ENCODE results near the gene JAK1.
"Not testable (repeated sequence)": the region's sequence is repeated elsewhere in the genome, so short reads cannot be mapped to it uniquely, and the experiment has no call there.

The JAK1 gene

DNA sequence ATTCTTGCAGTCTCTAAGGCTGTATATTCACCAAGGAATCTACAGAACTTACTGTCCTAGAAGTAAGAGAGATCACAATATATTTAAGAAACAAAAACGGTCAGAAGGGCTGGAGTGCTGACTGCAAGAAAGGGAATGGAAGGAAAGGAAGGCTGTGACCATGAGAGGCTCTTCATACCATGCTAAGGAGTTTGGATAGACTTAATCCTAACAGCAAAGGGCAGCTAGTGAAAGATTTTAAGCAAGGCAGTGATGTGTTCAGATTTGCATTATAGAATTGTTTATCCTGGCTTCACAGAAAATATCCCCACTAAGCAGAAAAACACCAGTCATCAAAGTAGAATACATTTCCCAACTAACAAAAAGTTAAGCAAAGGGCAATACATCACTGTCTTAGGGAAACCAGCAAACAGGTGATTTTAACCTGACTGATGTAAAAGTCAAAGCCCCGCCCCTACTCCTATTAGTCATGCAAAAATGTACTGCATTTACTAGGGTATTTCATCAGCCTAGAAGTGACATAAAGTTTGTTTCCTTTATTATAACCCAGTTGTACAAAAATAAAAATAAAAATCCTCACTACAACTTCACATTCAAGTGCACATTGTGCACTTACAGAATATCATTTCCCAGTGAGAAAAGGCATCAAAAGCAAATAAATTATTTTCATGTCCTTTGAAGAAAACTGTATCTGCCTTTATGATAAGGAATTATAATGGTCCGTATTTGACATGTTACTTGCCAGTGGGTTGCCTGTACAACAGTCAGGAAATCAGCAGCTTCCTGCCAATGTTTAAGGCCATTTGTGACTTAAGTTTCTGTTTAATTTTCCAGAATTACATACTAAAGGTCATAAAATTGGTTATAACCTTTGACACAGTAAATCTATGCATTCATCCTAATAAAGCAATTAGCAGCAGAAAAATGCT is 17.2 kb downstream of the JAK1 start:
- no peak for DNase-seq (ENCODE audit: low read depth)

DNA sequence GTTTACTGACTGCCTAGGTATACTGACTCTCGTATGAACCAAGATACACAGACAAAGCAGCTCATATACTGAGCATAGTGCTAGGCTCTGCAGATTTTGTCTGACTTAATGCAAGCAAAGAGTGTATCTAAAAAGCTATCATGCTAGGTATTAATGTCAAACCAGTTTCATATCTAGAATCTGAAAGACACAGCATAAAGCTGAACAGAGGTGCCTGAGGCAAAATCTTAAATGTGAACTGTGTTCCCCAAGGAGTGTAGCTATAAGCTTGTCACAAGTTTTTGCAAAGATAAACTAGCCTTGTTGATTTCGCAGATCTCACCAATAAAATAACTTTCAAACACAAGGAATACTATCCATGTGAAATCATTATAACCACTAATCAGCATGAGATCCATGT is 18.1 kb downstream of the JAK1 start:
- DNase-seq (ENCODE audit: low read depth): no peak

DNA sequence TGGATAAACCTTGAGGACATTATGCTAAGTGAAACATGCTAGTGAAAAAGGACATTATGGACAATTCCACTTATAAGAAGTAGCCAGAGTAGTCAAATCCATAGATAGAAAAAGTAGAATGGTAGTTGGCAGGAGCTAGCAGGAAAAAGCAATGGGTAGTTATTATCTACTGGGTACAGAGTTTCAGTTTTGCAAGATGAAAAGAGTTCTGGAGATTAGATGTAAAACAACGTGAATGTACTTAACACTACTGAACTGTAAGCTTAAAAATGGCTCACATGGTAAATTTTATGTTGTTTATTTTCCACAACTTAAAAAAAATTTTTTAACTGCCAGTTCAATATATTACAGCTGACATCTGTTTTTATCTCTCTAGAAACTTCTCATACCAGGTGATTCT is 19.4 kb downstream of the JAK1 start:
- no peak for DNase-seq (ENCODE audit: low read depth)

DNA sequence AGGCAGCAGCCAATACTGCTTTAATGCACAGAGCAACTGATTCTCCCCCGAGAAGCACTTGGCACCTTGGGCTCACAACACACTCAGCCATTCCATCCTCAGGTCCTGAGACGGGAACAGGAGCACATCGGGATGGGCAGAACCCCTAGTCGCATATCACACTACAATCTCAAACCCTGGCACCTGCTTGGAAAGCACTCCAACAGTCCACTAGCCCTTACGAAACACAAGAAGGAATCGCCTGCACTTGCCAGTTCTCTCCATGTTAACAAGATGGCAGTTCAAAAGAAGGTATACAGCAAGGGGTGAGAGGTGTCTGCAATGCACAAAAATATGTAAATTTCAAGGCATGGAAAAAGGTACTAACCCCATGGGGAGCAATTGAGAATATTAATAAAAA is 21.4 kb downstream of the JAK1 start:
- DNase-seq (ENCODE audit: low read depth): no peak

DNA sequence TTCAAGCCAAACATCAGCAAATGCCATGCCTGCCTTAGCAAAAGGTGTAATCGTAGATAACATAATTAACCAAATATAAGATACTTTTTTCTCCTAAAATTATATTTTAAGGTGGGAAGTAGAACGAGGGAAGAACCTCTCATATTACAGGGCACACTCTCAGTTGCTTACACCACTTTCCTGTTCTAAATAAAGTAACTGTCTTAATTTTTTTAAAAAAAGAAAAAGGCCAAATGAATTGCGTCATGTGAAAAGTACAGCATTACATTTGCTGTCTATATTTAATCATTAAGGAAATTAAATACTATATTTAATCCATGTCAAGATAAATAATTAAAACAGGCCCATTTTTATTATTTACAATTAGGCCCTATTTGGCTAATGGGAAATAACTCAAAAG is 23.7 kb downstream of the JAK1 start:
- DNase-seq (ENCODE audit: low read depth): no peak

DNA sequence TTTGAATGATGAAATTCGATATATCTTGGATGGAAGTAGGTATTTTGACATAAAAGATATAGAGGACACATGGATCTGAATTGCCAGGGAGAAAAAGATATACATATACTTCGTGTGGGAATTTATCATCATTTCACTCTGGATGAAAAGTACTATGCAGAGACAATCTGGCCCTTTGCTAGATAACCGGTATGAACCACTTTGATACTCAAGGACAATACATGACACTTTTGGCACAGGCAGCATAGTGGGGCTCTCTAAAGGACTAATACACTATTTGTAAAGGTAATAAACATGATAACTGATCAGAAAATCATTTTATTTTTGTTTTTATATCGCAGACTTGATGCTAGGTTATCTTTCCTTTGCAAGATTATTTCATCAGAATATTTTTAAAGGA is 24.2 kb downstream of the JAK1 start:
- DNase-seq (ENCODE audit: low read depth): no peak

DNA sequence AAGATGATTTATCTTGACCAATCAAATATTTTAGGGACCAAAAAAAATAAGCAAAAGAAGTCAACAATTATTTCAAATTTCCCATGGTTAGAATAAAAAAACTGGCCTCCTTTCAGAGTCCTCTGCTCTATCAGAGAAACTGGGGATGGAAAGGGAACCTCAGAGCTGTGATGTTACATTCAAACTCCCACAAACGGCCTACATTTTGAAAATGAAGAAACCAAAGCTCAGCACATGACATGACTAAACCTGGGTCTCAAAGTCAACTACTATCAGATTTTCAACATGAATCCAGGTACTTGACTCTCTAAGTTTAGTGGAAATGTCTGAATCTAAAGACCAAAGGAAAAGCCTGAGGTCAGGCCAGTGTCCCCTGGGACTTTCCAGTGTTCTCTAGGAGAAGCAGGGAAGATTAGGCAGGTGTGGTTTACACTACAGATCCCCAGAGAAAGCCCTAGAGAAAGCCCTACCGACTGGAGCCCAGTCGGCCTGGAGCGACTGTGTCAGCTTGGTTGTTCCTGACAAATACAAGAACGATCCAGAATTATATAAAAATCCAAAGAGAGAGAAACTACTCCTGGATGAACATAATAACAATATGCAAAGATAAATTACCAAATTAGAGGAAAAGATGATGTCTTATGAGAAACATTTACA is 24.8 kb downstream of the JAK1 start:
- no peak for DNase-seq (ENCODE audit: low read depth)

DNA sequence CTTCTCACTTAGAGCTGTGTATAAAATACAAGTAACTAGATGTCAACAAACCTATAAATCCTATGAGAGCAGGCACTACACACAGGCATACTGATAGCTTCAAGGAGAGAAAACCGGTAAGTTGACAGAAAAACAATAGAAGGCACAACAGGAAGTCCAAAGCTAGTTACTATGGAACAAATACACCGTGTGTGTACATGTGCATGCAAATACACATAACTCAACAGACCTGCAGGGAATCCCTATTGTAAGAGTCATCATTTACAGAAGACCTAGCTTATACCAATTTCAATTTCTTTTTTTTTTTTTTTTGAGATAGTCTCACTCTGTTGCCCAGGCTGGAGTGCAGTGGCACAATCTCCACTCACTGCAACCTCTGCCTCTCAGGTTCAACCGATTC is 26.3 kb downstream of the JAK1 start:
- DNase-seq (ENCODE audit: low read depth): no peak

DNA sequence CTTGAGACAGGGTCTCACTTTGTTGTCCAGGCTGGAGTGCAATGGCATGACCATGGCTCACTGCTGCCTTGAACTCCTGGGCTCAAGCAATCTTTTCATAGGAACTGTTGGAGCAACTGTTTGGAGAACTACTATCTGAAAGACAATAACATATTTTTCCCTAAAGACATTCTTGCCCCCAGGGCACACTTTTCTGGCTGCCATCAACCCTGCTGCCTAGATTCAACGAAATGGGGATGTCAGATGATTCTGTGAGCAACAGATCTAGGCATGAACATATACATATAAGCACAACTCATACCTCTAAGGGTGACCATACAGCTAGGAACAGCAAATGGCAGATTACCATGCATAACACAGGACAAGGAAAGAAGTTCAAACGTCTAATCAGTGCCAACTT is 27.4 kb downstream of the JAK1 start:
- DNase-seq (ENCODE audit: low read depth): no peak

DNA sequence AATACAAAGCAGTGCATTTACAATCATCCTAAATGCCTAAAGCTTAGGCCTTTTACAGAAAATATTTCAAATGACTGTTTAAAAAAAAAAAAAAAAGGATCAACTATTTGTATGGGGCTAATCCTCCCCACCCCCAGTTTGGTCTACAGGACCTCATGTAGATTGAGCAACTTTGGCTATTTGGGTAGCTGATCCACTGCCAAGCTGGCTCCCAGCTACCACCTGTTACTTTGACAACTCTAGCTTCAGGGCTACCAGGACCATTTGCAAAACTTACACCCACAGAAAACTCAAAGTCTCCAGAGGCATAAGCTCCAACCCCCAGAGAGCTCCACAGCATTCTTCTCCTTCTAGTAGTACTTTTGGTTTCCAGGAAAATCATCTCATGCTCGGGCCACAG is 29.4 kb downstream of the JAK1 start:
- no peak for DNase-seq (ENCODE audit: low read depth)

DNA sequence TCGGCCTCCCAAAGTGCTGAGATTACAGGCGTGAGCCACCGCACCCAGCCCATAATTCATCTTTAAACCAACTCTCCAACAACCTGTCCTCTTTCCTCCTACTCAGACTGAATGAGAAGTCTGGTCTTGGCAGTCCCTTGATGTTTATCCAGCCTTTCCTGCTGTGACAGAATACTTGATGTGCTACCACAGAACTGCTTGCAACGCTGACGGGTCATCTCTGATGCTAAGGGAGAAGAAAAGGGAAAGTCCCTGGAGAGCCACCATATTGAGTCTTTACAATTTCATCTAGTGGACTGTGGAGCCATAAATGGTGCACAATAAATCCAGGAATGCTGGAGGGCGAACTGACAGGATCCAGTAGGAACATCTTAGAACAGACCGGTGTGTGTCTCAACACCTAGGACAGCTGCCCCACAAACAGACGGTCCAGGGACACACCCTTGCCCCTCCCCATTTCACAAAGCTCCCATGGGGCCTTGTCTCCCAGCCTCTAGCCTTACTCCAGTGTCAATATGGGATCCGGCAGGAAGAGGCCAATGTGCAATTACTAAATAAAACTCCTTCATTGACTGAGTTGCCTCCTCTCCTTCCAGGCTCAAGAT is 30.7 kb downstream of the JAK1 start:
- no peak for DNase-seq (ENCODE audit: low read depth)

DNA sequence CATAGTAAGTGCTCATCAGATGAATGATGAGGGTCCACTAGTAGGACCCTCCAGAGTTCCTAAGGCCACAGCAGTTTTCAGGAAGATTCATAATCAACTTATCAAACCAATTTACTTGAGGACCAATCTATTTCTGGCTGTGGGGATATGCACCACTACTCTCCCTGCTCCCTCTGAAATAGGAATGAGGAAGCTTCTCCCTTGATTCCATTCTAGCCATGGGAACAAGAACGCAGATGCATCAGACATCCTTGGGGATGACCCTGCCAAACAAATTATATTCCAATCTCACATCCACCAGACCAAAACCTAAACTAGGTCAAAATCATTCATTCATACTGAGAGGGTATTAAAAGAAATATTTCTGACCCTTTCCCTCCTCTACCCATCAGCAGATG is 31.5 kb downstream of the JAK1 start:
- DNase-seq (ENCODE audit: low read depth): no peak

DNA sequence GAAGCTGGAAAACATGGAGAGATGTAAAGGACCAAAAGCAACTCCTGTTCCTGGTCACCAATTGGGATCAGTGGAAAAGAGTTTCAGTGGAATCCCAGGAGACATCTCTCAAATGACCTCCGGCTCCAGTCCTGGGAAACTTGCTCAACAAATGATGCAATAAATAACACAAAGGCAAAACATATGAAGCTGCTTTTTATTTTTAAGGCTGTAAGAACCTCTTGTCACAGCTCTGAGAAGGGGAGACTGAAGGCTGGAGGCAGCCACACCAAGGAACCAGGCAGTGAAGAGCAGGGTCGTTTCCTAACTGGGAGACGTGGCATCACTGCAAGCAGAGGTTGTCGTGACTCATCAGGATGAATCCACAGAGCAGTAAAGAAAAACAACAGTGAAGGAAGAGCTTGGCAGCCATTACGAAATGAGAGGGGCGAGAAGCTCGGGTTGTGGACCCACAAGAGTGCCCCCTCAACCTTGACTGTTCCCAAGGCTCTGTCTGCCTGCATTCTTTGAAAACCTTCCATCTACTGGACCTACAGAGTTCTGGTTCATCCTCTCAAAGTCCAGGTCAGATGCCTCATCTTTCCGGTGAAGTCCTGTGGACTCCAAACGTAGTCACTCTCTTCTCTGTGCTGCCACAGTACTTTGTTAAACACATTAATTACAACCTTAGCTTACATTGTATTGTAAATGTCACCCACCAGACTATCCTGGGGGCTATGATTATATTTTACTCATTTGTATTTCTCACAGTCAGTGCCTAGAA is 32.1 kb downstream of the JAK1 start:
- no peak for DNase-seq (ENCODE audit: low read depth)

DNA sequence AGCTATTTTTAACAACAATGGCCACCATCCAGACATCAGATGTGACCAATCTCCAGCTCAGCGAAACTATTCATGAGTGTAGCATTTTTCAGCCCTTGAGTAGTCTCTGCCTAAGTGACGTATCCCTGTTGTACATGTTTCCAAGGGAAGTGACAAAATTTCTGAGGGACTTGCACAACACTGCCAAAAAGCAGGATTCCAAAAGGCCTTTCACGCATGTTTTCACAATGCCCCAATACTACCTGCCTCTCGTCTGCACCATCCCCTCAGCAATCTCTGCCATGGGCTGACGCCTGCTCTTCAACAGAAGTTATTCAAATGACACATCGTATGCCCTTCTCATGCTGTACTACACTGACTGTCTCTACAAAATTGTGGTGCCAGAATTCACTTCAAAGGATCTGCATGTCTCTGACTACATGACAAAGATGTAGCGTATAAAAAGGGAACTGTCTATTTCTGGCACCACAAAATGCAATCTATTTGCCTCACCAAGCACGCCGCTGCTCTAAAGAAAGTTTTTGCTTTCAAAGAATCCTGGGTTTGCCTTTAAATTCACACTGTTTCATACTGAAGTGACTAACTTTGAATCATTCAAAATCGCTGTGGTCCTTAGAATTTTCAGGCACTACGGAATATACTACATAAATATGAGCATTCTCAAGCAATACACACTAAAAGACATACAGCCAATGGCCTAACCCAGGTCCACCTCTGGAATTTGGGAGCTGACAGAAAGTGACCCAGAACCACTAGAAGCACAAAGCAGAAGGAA is 32.9 kb downstream of the JAK1 start:
- no peak for DNase-seq (ENCODE audit: low read depth)

DNA sequence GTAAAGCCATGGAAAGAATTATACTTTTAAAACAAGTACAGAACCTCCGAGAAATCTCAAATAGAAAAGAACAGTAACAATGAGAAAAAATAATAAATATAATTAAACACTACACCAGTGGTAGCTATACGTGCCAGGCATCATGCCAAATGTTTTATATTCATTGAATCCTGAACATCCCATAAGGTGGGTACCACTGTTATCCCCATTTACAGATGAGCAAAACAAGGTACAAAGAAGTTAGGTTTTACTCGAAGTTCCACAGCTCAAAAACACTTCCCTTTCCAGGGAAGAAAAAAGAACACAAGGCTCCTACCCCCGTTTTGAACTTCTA is 33.4 kb downstream of the JAK1 start:
- DNase-seq (ENCODE audit: low read depth): no peak

DNA sequence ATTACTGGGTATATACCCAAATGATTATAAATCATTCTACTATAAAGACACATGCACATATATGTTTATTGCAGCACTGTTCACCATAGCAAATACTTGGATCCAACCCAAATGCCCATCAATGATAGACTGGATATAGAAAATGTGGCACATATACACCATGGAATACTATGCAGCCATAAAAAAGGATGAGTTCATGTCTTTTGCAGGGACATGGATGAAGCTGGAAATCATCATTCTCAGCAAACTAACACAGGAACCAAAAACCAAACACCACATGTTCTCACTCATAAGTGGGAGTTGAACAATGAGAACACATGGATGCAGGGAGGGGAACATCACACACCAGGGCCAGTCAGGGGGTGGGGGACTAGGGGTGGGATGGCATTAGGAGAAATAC is 35.7 kb downstream of the JAK1 start:
- DNase-seq (ENCODE audit: low read depth): not testable (repeated sequence)

DNA sequence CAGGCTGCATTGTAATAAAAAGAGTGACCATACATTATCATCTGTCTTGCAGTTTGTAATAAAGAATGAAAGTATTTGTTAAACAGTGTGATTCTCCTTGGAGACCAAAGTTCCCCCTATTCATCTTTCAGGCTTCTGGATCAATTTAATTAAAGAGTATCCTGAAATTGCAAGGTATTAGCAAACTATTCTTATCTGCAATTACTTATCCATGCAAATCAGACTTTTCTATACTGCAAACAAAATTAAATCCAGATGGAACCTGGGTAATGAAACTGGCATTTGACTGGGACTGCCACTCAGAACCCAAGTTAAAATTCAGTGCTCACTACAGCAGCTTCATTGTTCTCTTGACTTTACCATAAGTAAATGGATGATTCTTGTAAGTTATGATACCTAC is 37.1 kb downstream of the JAK1 start:
- no peak for DNase-seq (ENCODE audit: low read depth)

DNA sequence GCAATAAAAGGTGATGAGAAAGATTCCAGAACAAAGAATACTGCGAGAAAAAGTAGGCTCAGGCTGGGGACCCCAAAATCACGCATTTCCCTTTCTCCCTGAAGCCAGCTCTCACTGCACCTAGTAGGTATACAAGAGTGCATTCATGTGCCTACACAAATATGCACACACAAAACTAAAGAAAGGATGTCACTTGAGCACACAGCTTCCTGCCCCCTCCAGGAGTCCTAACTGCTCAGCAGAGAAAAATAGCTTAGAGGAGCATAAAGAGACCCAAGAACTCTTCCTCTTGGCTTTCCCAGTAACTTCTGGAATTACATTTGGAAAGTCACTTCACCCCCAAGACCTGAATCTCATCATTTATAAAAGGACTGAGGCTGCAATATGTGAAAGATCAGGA is 38.0 kb downstream of the JAK1 start:
- DNase-seq (ENCODE audit: low read depth): no peak

DNA sequence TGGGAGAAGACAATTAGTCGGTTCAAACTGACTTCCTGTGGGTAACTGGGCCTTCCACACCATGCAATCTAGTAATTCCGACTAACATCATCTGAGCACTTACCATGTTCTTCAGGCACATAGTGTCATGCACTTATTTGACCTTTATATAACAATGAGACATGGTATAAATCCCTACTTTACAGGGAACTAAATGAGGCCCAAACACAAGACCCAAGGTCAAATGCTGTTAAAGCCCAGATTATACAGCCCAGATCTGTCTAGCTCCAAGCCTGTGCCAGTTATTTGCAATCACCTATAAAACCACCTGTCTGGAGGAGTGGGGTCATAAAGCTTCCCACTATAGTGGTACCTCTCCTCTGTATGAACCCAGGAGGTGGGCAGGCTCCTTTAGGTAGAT is 40.8 kb downstream of the JAK1 start:
- DNase-seq (ENCODE audit: low read depth): no peak

DNA sequence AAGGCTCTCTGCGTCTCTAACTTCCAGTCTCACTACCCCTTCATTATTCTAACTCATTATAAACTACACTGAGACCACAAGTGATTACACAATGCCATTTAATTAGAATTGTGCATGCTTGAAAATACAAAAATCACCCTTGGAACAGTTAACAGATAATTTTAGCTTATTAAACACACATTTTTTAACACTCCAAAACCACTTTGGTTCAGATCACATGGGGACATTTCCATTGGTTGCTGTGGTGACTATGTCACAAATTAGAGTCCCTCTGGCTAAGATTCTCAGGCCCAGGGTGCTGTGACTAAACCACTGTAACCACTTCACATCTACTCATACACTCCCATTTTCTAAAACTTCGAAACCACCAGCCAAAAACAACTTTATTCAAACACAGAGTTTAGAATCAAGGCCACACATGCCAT is 43.0 kb downstream of the JAK1 start:
- DNase-seq (ENCODE audit: low read depth): no peak

DNA sequence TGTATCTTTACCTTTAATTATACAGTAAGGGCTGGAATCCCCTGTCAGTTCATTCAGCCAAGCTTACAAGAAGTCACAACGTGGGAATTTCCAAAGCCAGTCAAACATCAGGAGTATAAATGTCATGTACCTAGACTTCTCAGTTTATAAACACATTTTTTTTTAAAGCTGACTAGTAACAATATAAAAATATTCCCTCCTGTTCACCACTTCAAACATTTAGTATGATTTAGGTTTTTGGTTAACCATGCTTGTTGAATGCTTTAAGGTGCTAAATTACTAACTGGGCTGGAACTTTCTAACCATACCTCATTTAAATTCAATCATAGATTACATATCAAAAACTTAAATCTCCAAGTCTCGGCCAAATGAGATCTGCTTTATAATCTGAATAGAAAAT is 44.0 kb downstream of the JAK1 start:
- no peak for DNase-seq (ENCODE audit: low read depth)

DNA sequence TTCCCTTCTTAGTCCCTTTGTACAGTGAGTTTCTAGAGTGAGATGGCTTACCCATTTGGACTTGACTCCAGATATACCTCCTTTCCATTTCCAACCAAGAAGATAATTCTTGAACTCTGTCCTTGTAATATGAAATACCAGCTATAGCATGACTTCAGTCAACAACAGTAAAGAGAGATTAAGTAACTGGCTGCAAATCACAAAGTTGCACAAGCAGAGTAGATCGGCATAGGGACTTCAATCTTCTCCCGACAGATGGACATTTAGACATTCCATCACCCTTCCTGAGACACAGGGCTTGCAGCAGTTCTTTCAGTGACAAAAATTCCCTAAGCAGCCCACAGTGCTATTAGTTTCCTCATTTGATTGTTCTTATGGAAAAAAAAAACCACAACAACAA is 44.6 kb downstream of the JAK1 start:
- no peak for DNase-seq (ENCODE audit: low read depth)
